ENCODE data around the gene NECTIN2.

The NECTIN2 gene

GRCh38 chr19:44845612-44846454, at the start of gene NECTIN2:
TSS of gene NECTIN2 (plus strand) at chr19:44846297. CDS start at chr19:44846526, 229 bp downstream.
- peak; percentile 72 to 97 (median 86) for DNase-seq (ENCODE audit: low read depth in 2 of 3, low spot score in 2 of 3)

GRCh38 chr19:44796701-44797115, 49.4 kb upstream of the NECTIN2 start:
- DNase-seq (ENCODE audit: low read depth in 2 of 3, low spot score in 2 of 3), result no peak

GRCh38 chr19:44799627-44800346, 46.3 kb upstream of the NECTIN2 start:
- no peak for DNase-seq (ENCODE audit: low read depth in 2 of 3, low spot score in 2 of 3)

GRCh38 chr19:44800461-44800860, 45.6 kb upstream of the NECTIN2 start:
- DNase-seq (ENCODE audit: low read depth in 2 of 3, low spot score in 2 of 3), result peak; percentile 44 to 93 (median 90)

- no peak for DNase-seq (ENCODE audit: low read depth in 2 of 3, low spot score in 2 of 3)
Measured at GRCh38 chr19:44803442-44804428, 42.4 kb upstream of the NECTIN2 start.

- no peak for DNase-seq (ENCODE audit: low read depth in 2 of 3, low spot score in 2 of 3)
Measured at GRCh38 chr19:44806291-44806690, 39.8 kb upstream of the NECTIN2 start.

GRCh38 chr19:44807162-44807561, 38.9 kb upstream of the NECTIN2 start:
- DNase-seq (ENCODE audit: low read depth in 2 of 3, low spot score in 2 of 3), result no peak

GRCh38 chr19:44807652-44808462, 38.2 kb upstream of the NECTIN2 start:
- DNase-seq (ENCODE audit: low read depth in 2 of 3, low spot score in 2 of 3), result no peak

- DNase-seq (ENCODE audit: low read depth in 2 of 3, low spot score in 2 of 3), result no peak
Measured at GRCh38 chr19:44808463-44809371, 37.4 kb upstream of the NECTIN2 start, which contains the start of gene BCAM. TSS of gene BCAM (plus strand) at chr19:44809103. CDS start at chr19:44809125, 22 bp downstream.

- no peak for DNase-seq (ENCODE audit: low read depth in 2 of 3, low spot score in 2 of 3)
Measured at GRCh38 chr19:44809577-44810233, 36.4 kb upstream of the NECTIN2 start.

- DNase-seq (ENCODE audit: low read depth in 2 of 3, low spot score in 2 of 3), result no peak
Measured at GRCh38 chr19:44810234-44811121, 35.6 kb upstream of the NECTIN2 start.

- DNase-seq (ENCODE audit: low read depth in 2 of 3, low spot score in 2 of 3), result no peak
Measured at GRCh38 chr19:44811122-44811419, 35.0 kb upstream of the NECTIN2 start.

GRCh38 chr19:44812142-44812718, 33.9 kb upstream of the NECTIN2 start:
- no peak for DNase-seq (ENCODE audit: low read depth in 2 of 3, low spot score in 2 of 3)

- DNase-seq (ENCODE audit: low read depth in 2 of 3, low spot score in 2 of 3), result no peak
Measured at GRCh38 chr19:44813070-44813840, 32.8 kb upstream of the NECTIN2 start.

GRCh38 chr19:44813841-44814470, 32.1 kb upstream of the NECTIN2 start:
- DNase-seq (ENCODE audit: low read depth in 2 of 3, low spot score in 2 of 3), result no peak

GRCh38 chr19:44814517-44814916, 31.6 kb upstream of the NECTIN2 start:
- DNase-seq (ENCODE audit: low read depth in 2 of 3, low spot score in 2 of 3), result no peak
